Glutamatergic neuron (in vitro differentiated cells): ENCODE results near the gene SPATA9. TPM values are rescaled to one million over a fixed set of nuclear protein-coding genes. Genes with fewer than 3 reads are reported as not detected.

Experiments
- DNase-seq: peaks from one replicate; pipeline ENCODE4 v3.0.0; 2022
- H3K27ac Mint-ChIP-seq: one replicate; pipeline ENCODE4 v1.8.0; 2020; ENCODE audit warnings: mild to moderate bottlenecking, mixed read lengths, inconsistent platforms; ENCODE audit not compliant: unreplicated experiment
- H3K27me3 Mint-ChIP-seq: one replicate; pipeline ENCODE4 v1.8.0; 2020; ENCODE audit warnings: mild to moderate bottlenecking, moderate library complexity, mixed read lengths, inconsistent platforms; ENCODE audit not compliant: unreplicated experiment
- H3K36me3 Mint-ChIP-seq: one replicate; pipeline ENCODE4 v1.8.0; 2020; ENCODE audit warnings: mild to moderate bottlenecking, mixed read lengths, inconsistent platforms; ENCODE audit not compliant: unreplicated experiment
- H3K4me1 Mint-ChIP-seq: one replicate; pipeline ENCODE4 v1.8.0; 2020; ENCODE audit warnings: mild to moderate bottlenecking, low read depth, mixed read lengths, inconsistent platforms; ENCODE audit not compliant: unreplicated experiment
- H3K4me3 Mint-ChIP-seq: one replicate; pipeline ENCODE4 v1.8.0; 2020; ENCODE audit warnings: mild to moderate bottlenecking, mixed read lengths, inconsistent platforms; ENCODE audit not compliant: unreplicated experiment
- H3K9me3 Mint-ChIP-seq: one replicate; pipeline ENCODE4 v1.8.0; 2020; ENCODE audit warnings: mild to moderate bottlenecking, moderate library complexity, mixed read lengths, inconsistent platforms; ENCODE audit not compliant: unreplicated experiment
- total RNA-seq: library from RNA; stranded (reverse); fragmentation: NEBNext Ultra II Directional; extraction: Animal tissue kit (Norgen Biotek cat#: 25700); gene quantifications from one replicate; pipeline ENCODE4 v1.2.1, GENCODE V29; 2021; ENCODE audit not compliant: unreplicated experiment
- TF ChIP-seq, protein P1 (sequence below): fragments of 200-600 bp; sonication (generic); IDR thresholded peaks from one replicate; pipeline ENCODE4 v1.5.0; 2021; ENCODE audit not compliant: partially characterized antibody, unreplicated experiment

Gene SPATA9
- total RNA-seq, 1 donor from 2014 or later = not detected

DNA sequence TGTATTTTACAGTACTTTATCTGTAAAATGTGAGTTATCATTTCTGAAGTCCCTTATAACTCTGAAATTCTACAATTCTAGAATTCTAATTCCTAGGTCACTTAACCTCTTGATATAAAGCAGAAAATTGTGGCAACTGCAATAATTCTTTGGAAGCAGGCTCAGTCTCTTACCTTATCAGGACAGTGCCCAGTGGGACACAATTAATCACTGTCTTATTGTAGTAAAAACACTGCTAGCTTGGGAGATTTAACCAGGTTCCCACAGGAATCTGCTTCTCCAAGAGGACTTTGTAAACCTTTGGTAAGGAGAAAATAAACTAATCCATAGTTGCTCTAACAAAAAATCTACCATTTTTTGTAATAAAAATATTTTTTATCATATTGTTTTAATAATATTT is 18.3 kb upstream of the SPATA9 start:
- Mint-ChIP-seq H3K4me3 (no peak overlapping the region), H3K4me1 (peaks cover 10% of the 10 kb centered on the region), H3K27me3 (peaks cover 3% of the 10 kb centered on the region), H3K9me3 (no peaks in the 10 kb centered on the region), H3K36me3 (no peaks in the 10 kb centered on the region), H3K27ac (no peak overlapping the region)
- TF ChIP-seq, protein P1, sequence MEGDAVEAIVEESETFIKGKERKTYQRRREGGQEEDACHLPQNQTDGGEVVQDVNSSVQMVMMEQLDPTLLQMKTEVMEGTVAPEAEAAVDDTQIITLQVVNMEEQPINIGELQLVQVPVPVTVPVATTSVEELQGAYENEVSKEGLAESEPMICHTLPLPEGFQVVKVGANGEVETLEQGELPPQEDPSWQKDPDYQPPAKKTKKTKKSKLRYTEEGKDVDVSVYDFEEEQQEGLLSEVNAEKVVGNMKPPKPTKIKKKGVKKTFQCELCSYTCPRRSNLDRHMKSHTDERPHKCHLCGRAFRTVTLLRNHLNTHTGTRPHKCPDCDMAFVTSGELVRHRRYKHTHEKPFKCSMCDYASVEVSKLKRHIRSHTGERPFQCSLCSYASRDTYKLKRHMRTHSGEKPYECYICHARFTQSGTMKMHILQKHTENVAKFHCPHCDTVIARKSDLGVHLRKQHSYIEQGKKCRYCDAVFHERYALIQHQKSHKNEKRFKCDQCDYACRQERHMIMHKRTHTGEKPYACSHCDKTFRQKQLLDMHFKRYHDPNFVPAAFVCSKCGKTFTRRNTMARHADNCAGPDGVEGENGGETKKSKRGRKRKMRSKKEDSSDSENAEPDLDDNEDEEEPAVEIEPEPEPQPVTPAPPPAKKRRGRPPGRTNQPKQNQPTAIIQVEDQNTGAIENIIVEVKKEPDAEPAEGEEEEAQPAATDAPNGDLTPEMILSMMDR = no peak
- DNase-seq = no peak

DNA sequence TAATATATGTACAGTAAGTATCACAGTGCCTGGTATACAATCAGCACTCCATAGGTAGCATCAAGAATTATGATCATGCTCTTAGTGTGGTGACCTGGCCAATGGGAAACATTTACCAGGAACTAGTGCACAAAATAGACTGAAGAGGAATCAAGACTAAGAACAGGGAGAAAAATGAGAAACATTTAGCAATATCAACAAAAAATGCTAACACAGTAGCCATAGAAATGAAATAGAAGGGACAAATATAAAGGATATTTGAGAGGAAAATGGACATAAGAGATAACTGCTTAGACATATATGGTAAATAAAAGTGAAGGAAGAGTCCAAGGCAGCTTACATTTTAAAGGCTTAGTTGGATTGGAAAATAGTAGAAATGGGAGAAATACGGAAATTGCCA is 16.5 kb upstream of the SPATA9 start:
- no peaks in the 10 kb centered on the region for H3K9me3 Mint-ChIP-seq
- H3K4me1 Mint-ChIP-seq = peaks cover 10% of the 10 kb centered on the region

DNA sequence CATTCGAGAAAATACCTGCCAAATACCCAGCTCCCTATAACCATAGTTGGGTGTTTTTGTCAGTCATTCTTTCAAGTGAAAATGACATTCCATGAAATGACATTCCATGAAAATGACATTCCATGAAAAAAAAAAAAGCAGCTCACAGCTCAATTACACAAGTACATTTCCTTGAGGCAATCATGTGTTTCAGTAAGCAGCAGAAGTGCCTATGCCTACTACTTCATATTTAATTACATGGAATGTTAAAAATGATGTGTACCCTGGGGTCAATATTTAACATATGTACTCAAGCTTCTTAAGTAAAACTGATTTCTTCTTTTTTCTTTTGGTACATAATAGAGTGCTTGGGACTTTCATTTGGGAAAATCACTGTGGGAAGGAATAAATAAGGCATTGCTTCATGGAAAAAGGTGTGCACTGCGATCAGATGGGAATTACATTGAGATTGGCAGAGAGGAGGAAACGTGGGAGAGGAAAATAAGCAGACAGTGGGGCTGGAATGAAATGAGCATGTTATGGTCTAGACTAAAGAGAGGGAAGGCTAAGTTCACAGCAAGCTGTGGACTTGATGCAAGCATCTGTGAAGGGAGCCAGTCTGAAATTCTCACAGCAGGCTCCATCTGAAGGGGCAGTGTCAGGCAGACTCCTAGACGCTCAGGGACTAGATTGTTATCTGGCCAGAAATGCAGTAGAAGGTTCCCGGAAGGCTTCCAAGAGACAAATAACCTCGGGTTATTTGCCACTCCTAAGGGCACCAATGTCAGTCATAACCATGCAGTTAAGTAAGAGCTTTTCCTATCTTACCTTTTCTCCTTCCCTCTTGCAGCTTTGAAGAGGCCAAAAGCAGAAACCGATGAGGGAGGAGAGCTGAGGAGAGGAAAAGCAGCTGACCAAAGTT is 15.2 kb upstream of the SPATA9 start:
- Mint-ChIP-seq H3K4me3 (no peak overlapping the region), H3K9me3 (no peaks in the 10 kb centered on the region), H3K27ac (peak overlapping the region; percentile 4), H3K36me3 (no peaks in the 10 kb centered on the region), H3K4me1 (peaks cover 6% of the 10 kb centered on the region), H3K27me3 (peaks cover 3% of the 10 kb centered on the region)
- DNase-seq = no peak
- TF ChIP-seq, protein P1 = no peak

More for the DNA sequence above, 16.5 kb upstream of the SPATA9 start:
- Mint-ChIP-seq H3K27me3 (peaks cover 3% of the 10 kb centered on the region), H3K27ac (no peak overlapping the region), H3K36me3 (no peaks in the 10 kb centered on the region), H3K4me3 (no peak overlapping the region)
- TF ChIP-seq, protein P1 = no peak
- DNase-seq = no peak

DNA sequence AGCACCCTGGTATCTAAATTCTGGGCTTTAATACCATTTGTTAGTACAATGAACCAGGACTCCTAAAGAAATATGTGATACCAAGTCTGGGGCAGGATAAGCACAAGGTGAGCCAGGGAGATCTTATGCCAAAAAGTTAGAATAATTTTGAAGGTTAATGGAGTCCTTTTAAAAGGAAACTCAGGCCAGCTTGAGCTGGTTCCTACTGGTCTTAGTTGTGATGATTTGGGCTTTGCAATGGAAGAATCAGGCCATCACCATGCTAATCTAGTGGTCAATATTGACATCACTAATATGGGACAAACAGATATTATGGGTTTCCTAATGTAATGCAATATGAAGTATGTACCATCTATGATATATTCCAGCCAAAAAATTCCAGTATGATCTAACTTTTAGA is 7.5 kb upstream of the SPATA9 start:
- TF ChIP-seq, protein P1 = no peak
- Mint-ChIP-seq H3K27ac (no peak overlapping the region), H3K36me3 (no peaks in the 10 kb centered on the region), H3K4me1 (peaks cover 3% of the 10 kb centered on the region), H3K27me3 (no peaks in the 10 kb centered on the region), H3K9me3 (no peaks in the 10 kb centered on the region), H3K4me3 (no peak overlapping the region)
- no peak for DNase-seq

DNA sequence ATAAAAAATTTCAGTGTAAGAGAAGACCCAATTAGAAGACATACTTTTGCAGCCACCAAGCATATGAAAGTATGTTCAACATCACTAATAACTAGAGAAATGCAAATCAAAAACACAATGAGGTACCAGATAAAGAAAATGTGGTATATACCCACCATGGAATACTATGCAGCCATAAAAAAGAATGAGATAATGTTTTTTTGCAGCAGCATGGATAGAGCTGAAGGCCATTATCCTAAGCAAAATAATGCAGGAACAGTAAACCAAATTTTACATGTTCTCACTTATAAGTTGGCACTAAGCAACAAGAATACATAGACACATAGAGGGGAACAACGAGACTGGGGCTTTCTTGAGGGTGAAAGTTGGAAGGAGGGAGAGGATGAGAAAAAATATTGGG is 6.9 kb upstream of the SPATA9 start:
- Mint-ChIP-seq H3K4me1 (peaks cover 3% of the 10 kb centered on the region), H3K36me3 (no peaks in the 10 kb centered on the region), H3K27me3 (no peaks in the 10 kb centered on the region), H3K4me3 (no peak overlapping the region), H3K9me3 (no peaks in the 10 kb centered on the region), H3K27ac (no peak overlapping the region)
- DNase-seq = no peak
- TF ChIP-seq, protein P1 = no peak
